22Rv1 (cell line): ENCODE results near the gene PKP4.

ENCODE experiments used
- CTCF ChIP-seq: fragments of 450-650 bp; IDR thresholded peaks from 2 replicates; pipeline ENCODE4 v1.5.1; 2017; ENCODE audit warnings: mild to moderate bottlenecking
- ZFX ChIP-seq: fragments of 450-650 bp; IDR thresholded peaks from 2 replicates; pipeline ENCODE4 v1.6.1; 2017; ENCODE audit warnings: antibody characterized with exemption, borderline replicate concordance

GRCh38 chr2:158498749-158499136 lies 42.0 kb downstream of the PKP4 start:
- TF ChIP-seq CTCF (no peak), ZFX (no peak)
